Neural cell (in vitro differentiated cells): Measurements from ENCODE around the gene SCARB1. TPM values are rescaled to one million over a fixed set of nuclear protein-coding genes. Genes with fewer than 3 reads are reported as not detected.

Experiments used
- H2AFZ ChIP-seq: fragments of 200-600, 300-800 bp; sonication (generic), shearing (Covaris generic); 2 replicates; pipeline ENCODE4 v1.6.0; 2014; ENCODE audit warnings: low read depth, mild to moderate bottlenecking, antibody characterized with exemption, low read length, moderate library complexity
- H3F3A ChIP-seq: fragments of 200-600 bp; shearing (Covaris generic); 2 replicates; pipeline ENCODE4 v1.6.1; 2016; ENCODE audit warnings: mild to moderate bottlenecking, moderate library complexity, mixed read lengths, antibody characterized with exemption, low read length; ENCODE audit not compliant: insufficient read depth, poor library complexity, severe bottlenecking
- H3K27ac ChIP-seq: fragments of 200-600, 300-800 bp; sonication (generic), shearing (Covaris generic); 2 replicates; pipeline ENCODE4 v1.5.1; 2014; ENCODE audit warnings: mild to moderate bottlenecking, low read length, moderate library complexity
- H3K27me3 ChIP-seq: fragments of 300-800, 200-600 bp; sonication (generic), shearing (Covaris generic); 2 replicates; pipeline ENCODE4 v1.6.0; 2014; ENCODE audit warnings: mild to moderate bottlenecking, low read depth, low read length, moderate library complexity; ENCODE audit not compliant: insufficient read depth
- H3K36me3 ChIP-seq: fragments of 300-800, 200-600 bp; sonication (generic), shearing (Covaris generic); 2 replicates; pipeline ENCODE4 v1.5.1; 2014; ENCODE audit warnings: mild to moderate bottlenecking, antibody characterized with exemption, low read length, moderate library complexity; ENCODE audit not compliant: insufficient read depth
- H3K4me2 ChIP-seq: fragments of 300-800, 200-600 bp; sonication (generic), shearing (Covaris generic); 2 replicates; pipeline ENCODE4 v1.6.0; 2014; ENCODE audit warnings: mild to moderate bottlenecking, low read length
- H3K4me3 ChIP-seq: fragments of 300-800, 200-600 bp; sonication (generic), shearing (Covaris generic); 2 replicates; pipeline ENCODE4 v1.5.1; 2014; ENCODE audit warnings: mild to moderate bottlenecking, low read length, moderate library complexity
- H3K79me2 ChIP-seq: fragments of 200-600 bp; shearing (Covaris generic); replicated peaks from 2 replicates; pipeline ENCODE4 v1.6.0; 2014; ENCODE audit warnings: mild to moderate bottlenecking, low read length, moderate library complexity; ENCODE audit not compliant: insufficient read depth
- H3K9ac ChIP-seq: fragments of 300-800, 200-600 bp; sonication (generic), shearing (Covaris generic); 2 replicates; pipeline ENCODE4 v1.6.1; 2016; ENCODE audit warnings: mild to moderate bottlenecking, low read length, mixed read lengths
- H3K9me2 ChIP-seq: fragments of 200-600 bp; shearing (Covaris generic); 2 replicates; pipeline ENCODE4 v1.6.1; 2016; ENCODE audit warnings: mild to moderate bottlenecking, low read length, mixed read lengths; ENCODE audit not compliant: insufficient read depth
- H3K9me3 ChIP-seq: fragments of 200-600, 300-800 bp; sonication (generic), shearing (Covaris generic); 2 replicates; pipeline ENCODE4 v1.6.1; 2016; ENCODE audit warnings: mild to moderate bottlenecking, mixed run types, low read length, moderate library complexity, mixed read lengths
- H4K20me1 ChIP-seq: fragments of 200-600 bp; shearing (Covaris generic); 2 replicates; pipeline ENCODE4 v1.6.1; 2016; ENCODE audit warnings: mild to moderate bottlenecking, mixed run types; ENCODE audit not compliant: insufficient read depth
- EP300 ChIP-seq: fragments of 450-650 bp; conservative IDR thresholded peaks from 2 replicates; pipeline ENCODE4 v1.6.1; 2014; ENCODE audit warnings: antibody characterized with exemption, mild to moderate bottlenecking, moderate library complexity; ENCODE audit not compliant: poor library complexity, severe bottlenecking
- EZH2 ChIP-seq: fragments of 200-600, 300-800 bp; shearing (Covaris generic), sonication (generic); IDR thresholded peaks from 2 replicates; pipeline ENCODE4 v1.6.1; 2014; ENCODE audit warnings: antibody characterized with exemption, low read length, borderline replicate concordance, mild to moderate bottlenecking; ENCODE audit not compliant: insufficient read depth, poor library complexity, severe bottlenecking
- MXI1 ChIP-seq: fragments of 450-650 bp; conservative IDR thresholded peaks from 2 replicates; pipeline ENCODE4 v1.6.1; 2014; ENCODE audit warnings: antibody characterized with exemption, mild to moderate bottlenecking; ENCODE audit not compliant: poor library complexity, severe bottlenecking
- POLR2AphosphoS5 ChIP-seq: IDR thresholded peaks from 2 replicates; pipeline ENCODE4 v1.6.1; 2012
- RAD21 ChIP-seq: fragments of 450-650 bp; conservative IDR thresholded peaks from 2 replicates; pipeline ENCODE4 v1.6.1; 2014; ENCODE audit warnings: antibody characterized with exemption, mild to moderate bottlenecking, moderate library complexity
- REST ChIP-seq: IDR thresholded peaks from 2 replicates; pipeline ENCODE4 v1.6.1; 2012; ENCODE audit warnings: borderline replicate concordance
- SMC3 ChIP-seq: fragments of 450-650 bp; conservative IDR thresholded peaks from 2 replicates; pipeline ENCODE4 v1.6.1; 2014; ENCODE audit warnings: antibody characterized with exemption, mild to moderate bottlenecking, moderate library complexity; ENCODE audit not compliant: poor library complexity
- TAF1 ChIP-seq: IDR thresholded peaks from 2 replicates; pipeline ENCODE4 v1.6.1; 2012; ENCODE audit warnings: low read depth
- polyA plus RNA-seq: library from polyadenylated mRNA; depleted of rRNA; stranded (reverse); fragments of >200 nt; gene quantifications from 2 replicates; pipeline ENCODE4 v1.2.3, GENCODE V29; 2014
- TF ChIP-seq, protein P1 (sequence below): fragments of 450-650 bp; IDR thresholded peaks from 2 replicates; pipeline ENCODE4 v1.5.1; 2014; ENCODE audit warnings: antibody characterized with exemption, mild to moderate bottlenecking, moderate library complexity; ENCODE audit not compliant: poor library complexity, severe bottlenecking

SCARB1 gene
- polyA plus RNA-seq, 1 donor from 2014 or later = 5.8 TPM

GRCh38 chr12:124761056-124761455, 102.6 kb downstream of the SCARB1 start:
- H3K27me3 ChIP-seq = no peaks in the 10 kb centered on the region
- no peaks in the 10 kb centered on the region for H3K36me3 ChIP-seq
- no peaks in the 10 kb centered on the region for H4K20me1 ChIP-seq
- no peak for TF ChIP-seq POLR2AphosphoS5
- TF ChIP-seq TAF1 = no peak
- TF ChIP-seq EZH2 = no peak
- no peak for TF ChIP-seq MXI1
- no peak for TF ChIP-seq REST
- no peak for TF ChIP-seq EP300
- no peak for TF ChIP-seq RAD21
- H3K9me2 ChIP-seq = no peaks in the 10 kb centered on the region
- H3K79me2 ChIP-seq = no peaks in the 10 kb centered on the region
- no peak overlapping the region for H3K27ac ChIP-seq
- no peak overlapping the region for H3K9ac ChIP-seq
- H3K9me3 ChIP-seq = peaks cover 9% of the 10 kb centered on the region
- H3K4me2 ChIP-seq = no peak overlapping the region
- no peaks in the 10 kb centered on the region for H3F3A ChIP-seq
- no peak overlapping the region for H3K4me3 ChIP-seq
- no peak overlapping the region for H2AFZ ChIP-seq

- Histone ChIP-seq H3K9me3 (peaks cover 9% of the 10 kb centered on the region), H2AFZ (no peak overlapping the region), H3F3A (no peaks in the 10 kb centered on the region), H3K79me2 (no peaks in the 10 kb centered on the region), H3K4me3 (no peak overlapping the region), H3K27ac (no peak overlapping the region), H3K27me3 (no peaks in the 10 kb centered on the region), H3K9ac (no peak overlapping the region), H3K9me2 (no peaks in the 10 kb centered on the region), H3K4me2 (no peak overlapping the region), H3K36me3 (no peaks in the 10 kb centered on the region), H4K20me1 (no peaks in the 10 kb centered on the region)
- TF ChIP-seq REST (no peak), SMC3 (no peak), EP300 (no peak)
- TF ChIP-seq, protein P1, sequence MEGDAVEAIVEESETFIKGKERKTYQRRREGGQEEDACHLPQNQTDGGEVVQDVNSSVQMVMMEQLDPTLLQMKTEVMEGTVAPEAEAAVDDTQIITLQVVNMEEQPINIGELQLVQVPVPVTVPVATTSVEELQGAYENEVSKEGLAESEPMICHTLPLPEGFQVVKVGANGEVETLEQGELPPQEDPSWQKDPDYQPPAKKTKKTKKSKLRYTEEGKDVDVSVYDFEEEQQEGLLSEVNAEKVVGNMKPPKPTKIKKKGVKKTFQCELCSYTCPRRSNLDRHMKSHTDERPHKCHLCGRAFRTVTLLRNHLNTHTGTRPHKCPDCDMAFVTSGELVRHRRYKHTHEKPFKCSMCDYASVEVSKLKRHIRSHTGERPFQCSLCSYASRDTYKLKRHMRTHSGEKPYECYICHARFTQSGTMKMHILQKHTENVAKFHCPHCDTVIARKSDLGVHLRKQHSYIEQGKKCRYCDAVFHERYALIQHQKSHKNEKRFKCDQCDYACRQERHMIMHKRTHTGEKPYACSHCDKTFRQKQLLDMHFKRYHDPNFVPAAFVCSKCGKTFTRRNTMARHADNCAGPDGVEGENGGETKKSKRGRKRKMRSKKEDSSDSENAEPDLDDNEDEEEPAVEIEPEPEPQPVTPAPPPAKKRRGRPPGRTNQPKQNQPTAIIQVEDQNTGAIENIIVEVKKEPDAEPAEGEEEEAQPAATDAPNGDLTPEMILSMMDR = no peak
Measured at GRCh38 chr12:124760560-124760959, 103.1 kb downstream of the SCARB1 start.
